IMR-90 (cell line): ENCODE measurements around the gene BCL11A.

Source experiments
- CEBPB ChIP-seq: IDR thresholded peaks from 2 replicates; pipeline ENCODE4 v1.6.1; 2012; ENCODE audit warnings: low read depth, low read length, improper control_type of control experiment
- CTCF ChIP-seq: conservative IDR thresholded peaks from 2 replicates; pipeline ENCODE4 v1.5.1; 2012; ENCODE audit warnings: mild to moderate bottlenecking, low read depth, low read length, improper control_type of control experiment
- ELK1 ChIP-seq: fragments of 150-350 bp; IDR thresholded peaks from 2 replicates; pipeline ENCODE4 v1.6.1; 2016; ENCODE audit warnings: low read depth, mild to moderate bottlenecking, low read length, moderate library complexity, borderline replicate concordance
- FOS ChIP-seq: fragments of 150-350 bp; IDR thresholded peaks from 2 replicates; pipeline ENCODE4 v1.6.1; 2016; ENCODE audit warnings: low read depth, low read length
- MAFK ChIP-seq: IDR thresholded peaks from 2 replicates; pipeline ENCODE4 v1.6.1; 2012; ENCODE audit warnings: low read depth, low read length, improper control_type of control experiment
- MAZ ChIP-seq: IDR thresholded peaks from 2 replicates; pipeline ENCODE4 v1.6.1; 2012; ENCODE audit warnings: low read depth, mild to moderate bottlenecking, low read length, improper control_type of control experiment, moderate library complexity, borderline replicate concordance
- POLR2A ChIP-seq: IDR thresholded peaks from 2 replicates; pipeline ENCODE4 v1.6.1; 2012; ENCODE audit warnings: mild to moderate bottlenecking, low read depth, low read length
- RCOR1 ChIP-seq: IDR thresholded peaks from 2 replicates; pipeline ENCODE4 v1.6.1; 2012; ENCODE audit warnings: mild to moderate bottlenecking, low read length, improper control_type of control experiment; ENCODE audit not compliant: insufficient replicate concordance
- SMC3 ChIP-seq: fragments of 150-350 bp; IDR thresholded peaks from 2 replicates; pipeline ENCODE4 v1.6.1; 2016; ENCODE audit warnings: low read depth, mild to moderate bottlenecking, antibody characterized with exemption, low read length, moderate library complexity
- USF2 ChIP-seq: fragments of 150-350 bp; IDR thresholded peaks from 2 replicates; pipeline ENCODE4 v1.6.1; 2017; ENCODE audit warnings: mild to moderate bottlenecking, antibody characterized with exemption, low read length, low read depth

- no peak for TF ChIP-seq CTCF
- TF ChIP-seq ELK1, result no peak
- no peak for TF ChIP-seq POLR2A
- TF ChIP-seq SMC3, result no peak
- no peak for TF ChIP-seq FOS
- TF ChIP-seq USF2, result no peak
- no peak for TF ChIP-seq MAFK
- no peak for TF ChIP-seq MAZ
- TF ChIP-seq RCOR1, result no peak
- TF ChIP-seq CEBPB, result no peak
Observed at GRCh38 chr2:60570251-60570650, 16.8 kb upstream of the BCL11A start.
